ENCODE measurements around the gene CAMKK1. TPM values are rescaled to one million over a fixed set of nuclear protein-coding genes. Genes with fewer than 3 reads are reported as not detected.

CAMKK1 gene
- total RNA-seq, 4 donors from 2014 or later = 2.6 to 37.6 (median 6.4) TPM

DNA sequence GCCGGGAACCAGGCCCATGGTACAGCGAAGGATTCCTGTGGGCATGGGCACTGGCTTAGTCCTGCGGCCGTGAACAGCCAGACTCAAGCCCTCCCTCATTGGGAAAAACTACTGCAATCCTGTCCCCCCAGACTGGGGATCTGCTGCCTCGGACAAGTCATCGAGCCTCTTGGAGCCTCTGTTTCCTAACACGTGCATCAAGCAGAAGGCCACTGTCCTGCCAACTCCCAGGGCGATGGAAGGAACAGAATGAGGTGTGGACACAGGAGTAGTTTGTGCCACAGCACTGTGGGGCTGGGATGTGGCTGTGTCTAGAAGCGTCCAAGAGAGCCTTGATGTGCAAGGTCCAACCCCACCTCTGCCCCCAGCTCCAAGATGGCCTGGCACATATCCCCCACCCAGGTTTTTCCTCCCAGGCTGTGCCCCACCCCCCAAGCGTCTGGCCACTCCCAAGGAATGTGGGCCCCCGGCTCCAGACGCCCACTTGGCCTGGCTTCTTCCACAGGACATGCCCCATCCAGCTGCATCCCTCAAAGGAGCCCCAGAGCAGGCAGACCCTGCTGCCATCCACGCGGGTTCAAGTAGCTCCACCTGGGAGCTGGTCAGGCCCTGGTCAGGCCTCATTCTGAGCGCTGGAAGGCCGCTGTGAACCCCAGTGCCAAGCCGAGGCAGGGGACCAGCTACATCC lies 3.4 kb downstream of the CAMKK1 start:
- H3K4me1 ChIP-seq = peaks cover 8 to 41% of the 10 kb centered on the region in 2 donors
- no peaks in the 10 kb centered on the region for H3K27me3 ChIP-seq
- H3K27ac ChIP-seq = peak overlapping the region; percentile 96 to 97
- peak in 1 of 2 donors; percentile 45 for DNase-seq
- no peaks in the 10 kb centered on the region for H3K36me3 ChIP-seq
- intact Hi-C loops (cut with DNase I; ENCODE audit: low total_unique reads) = no loop called here
- no peak overlapping the region for H3K4me3 ChIP-seq
- H3K9me3 ChIP-seq = no peaks in the 10 kb centered on the region
- TF ChIP-seq, protein P1, sequence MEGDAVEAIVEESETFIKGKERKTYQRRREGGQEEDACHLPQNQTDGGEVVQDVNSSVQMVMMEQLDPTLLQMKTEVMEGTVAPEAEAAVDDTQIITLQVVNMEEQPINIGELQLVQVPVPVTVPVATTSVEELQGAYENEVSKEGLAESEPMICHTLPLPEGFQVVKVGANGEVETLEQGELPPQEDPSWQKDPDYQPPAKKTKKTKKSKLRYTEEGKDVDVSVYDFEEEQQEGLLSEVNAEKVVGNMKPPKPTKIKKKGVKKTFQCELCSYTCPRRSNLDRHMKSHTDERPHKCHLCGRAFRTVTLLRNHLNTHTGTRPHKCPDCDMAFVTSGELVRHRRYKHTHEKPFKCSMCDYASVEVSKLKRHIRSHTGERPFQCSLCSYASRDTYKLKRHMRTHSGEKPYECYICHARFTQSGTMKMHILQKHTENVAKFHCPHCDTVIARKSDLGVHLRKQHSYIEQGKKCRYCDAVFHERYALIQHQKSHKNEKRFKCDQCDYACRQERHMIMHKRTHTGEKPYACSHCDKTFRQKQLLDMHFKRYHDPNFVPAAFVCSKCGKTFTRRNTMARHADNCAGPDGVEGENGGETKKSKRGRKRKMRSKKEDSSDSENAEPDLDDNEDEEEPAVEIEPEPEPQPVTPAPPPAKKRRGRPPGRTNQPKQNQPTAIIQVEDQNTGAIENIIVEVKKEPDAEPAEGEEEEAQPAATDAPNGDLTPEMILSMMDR (IDR thresholded peaks at IDR 0.05) = no peak
- no peak for TF ChIP-seq POLR2A (IDR thresholded peaks at IDR 0.05)

DNA sequence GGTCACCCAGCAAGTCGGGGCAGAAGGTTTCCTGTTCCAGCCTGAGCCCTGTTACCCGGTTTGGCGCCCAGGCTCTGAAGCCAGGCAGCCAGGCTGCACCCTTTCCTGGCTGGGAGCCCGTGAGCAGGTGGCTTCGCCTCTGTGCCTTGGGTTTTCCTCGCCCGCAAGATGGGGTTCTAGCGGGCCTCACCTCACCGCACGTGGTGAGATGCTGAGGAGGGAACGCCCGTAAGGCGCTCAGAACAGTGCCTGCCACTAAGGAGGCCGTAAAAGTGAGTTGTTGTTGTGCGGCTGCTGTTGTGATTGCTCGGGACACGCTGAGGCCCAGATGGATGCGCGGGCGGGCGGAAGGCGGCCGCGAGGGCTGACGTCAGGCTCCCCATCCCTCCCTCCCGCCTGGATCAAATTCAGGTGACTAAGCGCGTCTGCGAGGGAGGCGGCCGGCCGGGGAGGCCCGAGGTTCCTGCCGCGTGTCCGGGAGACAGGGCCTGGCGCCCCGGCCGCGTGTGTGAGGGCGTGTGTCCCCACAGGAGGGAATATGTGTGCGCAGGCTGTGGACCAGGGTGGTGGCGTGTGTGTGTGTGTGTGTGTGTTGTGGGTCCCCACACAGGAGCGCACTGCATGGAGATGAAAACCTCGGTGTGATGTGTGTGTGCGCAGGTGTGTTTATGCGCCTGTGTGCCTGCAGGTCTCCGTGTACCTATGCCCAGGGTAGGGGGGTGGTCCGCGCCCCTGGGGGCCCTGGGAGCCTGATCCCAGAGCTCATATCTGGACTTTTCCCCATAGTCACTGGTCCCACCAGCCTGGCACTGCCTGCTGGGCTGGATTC lies 4.3 kb downstream of the CAMKK1 start:
- Histone ChIP-seq H3K27me3 (no peaks in the 10 kb centered on the region), H3K9me3 (no peaks in the 10 kb centered on the region), H3K4me3 (no peak overlapping the region), H3K36me3 (no peaks in the 10 kb centered on the region), H3K4me1 (peaks cover 8 to 41% of the 10 kb centered on the region in 2 donors), H3K27ac (peak overlapping the region; percentile 96 to 97)
- TF ChIP-seq, protein P1 (IDR thresholded peaks at IDR 0.05) = peak in 1 of 4 experiments; percentile 16
- TF ChIP-seq POLR2A (IDR thresholded peaks at IDR 0.05) = peak; percentile 37 to 71
- intact Hi-C loops (cut with DNase I; ENCODE audit: low total_unique reads) = no loop called here
- peak; percentile 95 to 96 for DNase-seq

DNA sequence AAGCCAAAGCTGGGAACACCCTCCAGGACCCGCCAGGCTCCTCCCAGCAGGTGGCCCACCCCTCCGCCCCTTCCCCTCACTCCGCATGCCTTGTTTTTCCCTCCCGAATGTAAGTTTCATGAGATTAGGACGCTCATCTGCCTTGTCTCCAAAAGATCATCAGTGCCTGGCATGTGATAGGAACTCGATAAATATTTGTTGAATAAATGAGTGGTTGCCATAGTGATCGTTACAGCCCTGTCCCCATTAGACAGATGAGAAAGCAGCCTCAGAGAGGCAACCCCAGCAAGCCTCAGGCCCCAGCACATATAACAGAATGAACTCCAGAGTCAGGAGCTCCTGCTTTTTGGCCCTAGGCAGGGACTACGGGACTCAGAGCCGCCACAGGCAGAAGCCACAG lies 5.0 kb downstream of the CAMKK1 start:
- intact Hi-C loops (cut with DNase I; ENCODE audit: low total_unique reads) = no loop called here
- H3K36me3 ChIP-seq = no peaks in the 10 kb centered on the region
- no peak overlapping the region for H3K4me3 ChIP-seq
- DNase-seq = no peak
- H3K9me3 ChIP-seq = no peaks in the 10 kb centered on the region
- no peaks in the 10 kb centered on the region for H3K27me3 ChIP-seq
- TF ChIP-seq, protein P1 (IDR thresholded peaks at IDR 0.05) = no peak
- TF ChIP-seq POLR2A (IDR thresholded peaks at IDR 0.05) = no peak
- peak overlapping the region; percentile 96 to 97 for H3K27ac ChIP-seq
- H3K4me1 ChIP-seq = peaks cover 8 to 41% of the 10 kb centered on the region in 2 donors

DNA sequence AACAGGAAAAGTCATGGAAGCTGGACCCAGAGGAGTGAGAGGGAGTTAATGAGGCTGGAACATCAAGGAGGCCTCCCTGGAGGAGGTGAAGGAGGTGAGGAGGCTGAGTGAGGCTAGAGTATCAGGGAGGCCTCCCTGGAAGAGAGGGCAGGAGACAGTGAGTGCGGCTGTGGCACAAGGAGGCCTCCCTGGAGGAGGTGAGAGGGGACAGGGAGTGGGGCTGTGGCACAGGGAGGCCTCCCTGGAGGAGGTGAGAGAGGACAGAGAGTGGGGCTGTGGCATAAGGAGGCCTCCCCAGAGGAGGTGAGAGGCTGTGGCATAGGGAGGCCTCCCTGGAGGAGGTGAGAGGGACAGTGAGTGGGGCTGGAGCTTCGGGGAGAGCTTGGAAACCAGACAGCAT lies 5.5 kb downstream of the CAMKK1 start:
- intact Hi-C loops (cut with DNase I; ENCODE audit: low total_unique reads) = no loop called here
- Histone ChIP-seq H3K27ac (peak overlapping the region; percentile 96 to 97), H3K4me1 (peaks cover 8 to 41% of the 10 kb centered on the region in 2 donors)

More for the DNA sequence above, 5.5 kb downstream of the CAMKK1 start:
- no peak for DNase-seq
- Histone ChIP-seq H3K36me3 (no peaks in the 10 kb centered on the region), H3K4me3 (no peak overlapping the region), H3K9me3 (no peaks in the 10 kb centered on the region), H3K27me3 (no peaks in the 10 kb centered on the region)
- no peak for TF ChIP-seq POLR2A (IDR thresholded peaks at IDR 0.05)
- TF ChIP-seq, protein P1 (IDR thresholded peaks at IDR 0.05) = no peak
